Adrenal gland (tissue), 12 donors: Measurements from ENCODE around the gene ADAMTSL1. TPM values are rescaled to one million over a fixed set of nuclear protein-coding genes. Genes with fewer than 3 reads are reported as not detected.
A peak's percentile ranks its signal among the peaks of the same experiment; 100 is the strongest.

Experiments used
- DNase-seq, 7 donors: peaks; one replicate each; pipeline ENCODE4 v3.0.0-alpha.2; 2019 to 2020
- H3K27ac ChIP-seq, 5 donors: fragments of 200-600 bp; sonication (generic) in 4 of 5; 1 replicate in 3 of 5; 2 replicates in 2 of 5; pipeline versions ENCODE4 v1.5.1 to v1.8.0; 2016 to 2020; ENCODE audit warnings: mild to moderate bottlenecking in 1 of 5
- H3K27me3 ChIP-seq: fragments of 200-600 bp; 2 replicates; pipeline ENCODE4 v1.8.0; 2021
- H3K36me3 ChIP-seq, 2 donors: fragments of 200-600 bp; replicated peaks in 1 of 2; 1 replicate in 1 of 2; 2 replicates in 1 of 2; pipeline versions ENCODE4 v1.5.1 to v1.8.0; 2018 to 2022
- H3K4me1 ChIP-seq, 2 donors: fragments of 200-600 bp; replicated peaks in 1 of 2; 1 replicate in 1 of 2; 2 replicates in 1 of 2; pipeline versions ENCODE4 v1.5.1 to v1.8.0; 2018 to 2021
- H3K4me3 ChIP-seq, 4 donors: fragments of 200-600 bp; sonication (generic) in 3 of 4; one replicate each; pipeline ENCODE4 v1.5.1; 2016 to 2018
- H3K9me3 ChIP-seq, 3 donors: fragments of 200-600 bp; sonication (generic) in 1 of 3; replicated peaks in 1 of 3; 1 replicate in 2 of 3; 2 replicates in 1 of 3; pipeline versions ENCODE4 v1.5.1 to v1.8.0; 2016 to 2021
- CTCF ChIP-seq, 6 experiments: fragments of 450-650 bp in 4 of 6; fragments of 200-600 bp in 2 of 6; sonication (generic) in 1 of 6; IDR thresholded peaks; 1 replicate in 5 of 6; 2 replicates in 1 of 6; pipeline versions ENCODE4 v1.5.1 to v1.8.0; 2016 to 2021; ENCODE audit warnings: antibody characterized with exemption in 6 of 6, mild to moderate bottlenecking in 2 of 6, moderate library complexity in 1 of 6
- POLR2A ChIP-seq, 2 donors: fragments of 450-650 bp; IDR thresholded peaks; one replicate each; pipeline ENCODE4 v1.6.1; 2017; ENCODE audit warnings: antibody characterized with exemption in 2 of 2, mild to moderate bottlenecking in 2 of 2, moderate library complexity in 1 of 2
- WGBS, 4 donors: extraction: QIAGEN DNeasy Blood & Tissue Kit in 2 of 4; methylation state at CpG; one replicate each; pipeline versions ENCODE4 v1.1.5 to v1.1.7; 2013 to 2017; 5-methylcytosine and 5-hydroxymethylcytosine counted together
- intact Hi-C, 2 donors: fragments of 100-400 bp; cut with DNase I; formaldehyde crosslinking; loops; one replicate each; pipeline versions ENCODE4 v1.14.1 to v1.15.0; 2022 to 2023
- polyA plus RNA-seq, 3 donors: library from polyadenylated mRNA; stranded (reverse); fragments of 200-250 nt in 2 of 3; fragments of 350-450 nt in 1 of 3; fragmentation: Illumina TruSeq in 1 of 3; extraction: RNeasy Lipid Tissue Mini Kit (QIAGEN cat#74804) in 1 of 3; gene quantifications; one replicate each; pipeline ENCODE4 v1.2.3, GENCODE V29; 2013 to 2014
- total RNA-seq, 9 donors: library from RNA; depleted of rRNA in 4 of 9; stranded (reverse); fragments of >200 nt in 4 of 9; fragments of 120-200 nt in 1 of 9; fragmentation: NEBNext Ultra II Directional in 1 of 9; extraction: Animal tissue kit (Norgen Biotek cat#: 25700) in 1 of 9; gene quantifications; one replicate each; pipeline versions ENCODE4 v1.1.0 to v1.2.4, GENCODE V29; 2013 to 2023
- donor health status: healthy with polysubstance abuse.
- donor health status: Bipolar disorder and iron deficiency.
- donor health status: DM: yes; HTN: yes; CAD: no.
- donor health status: DM: no; HTN: no; CAD: no.
- donor health status: DM: no; HTN: no; CAD: no.
- donor health status: DM: yes; HTN: yes; CAD: no.

The ADAMTSL1 gene
- total and polyA plus RNA-seq, 12 donors: 4.9 to 38.1 (median 20.6) TPM

- Histone ChIP-seq H3K36me3 (no peaks in the 10 kb centered on the region), H3K27ac (no peak overlapping the region), H3K4me3 (no peak overlapping the region), H3K9me3 (no peaks in the 10 kb centered on the region), H3K4me1 (peaks cover under 1 to 7% of the 10 kb centered on the region in 2 donors), H3K27me3 (no peaks in the 10 kb centered on the region)
- 49 to 56% (median 51%) methylated on average over 2 of the region's 2 CpGs for WGBS, 4 donors
- intact Hi-C loops: no loop called here
- DNase-seq: no peak
- no peak for TF ChIP-seq CTCF (IDR thresholded peaks at IDR 0.05)
- no peak for TF ChIP-seq POLR2A (IDR thresholded peaks at IDR 0.05)
These were observed 304.9 kb downstream of the ADAMTSL1 start for GRCh38 chr9:18778846-18779245.

GRCh38 chr9:18783909-18784308 is 310.0 kb downstream of the ADAMTSL1 start:
- intact Hi-C loops: no loop called here
- Histone ChIP-seq H3K4me1 (peaks cover 4 to 10% of the 10 kb centered on the region in 2 donors), H3K27ac (no peak overlapping the region), H3K9me3 (no peaks in the 10 kb centered on the region), H3K4me3 (no peak overlapping the region), H3K27me3 (no peaks in the 10 kb centered on the region), H3K36me3 (no peaks in the 10 kb centered on the region)
- DNase-seq: peak in 4 of 7 donors; percentile 20 to 59 (median 30)
- whole genome bisulfite sequencing, 4 donors: 28 to 36% (median 31%) methylated on average over 3 of the region's 3 CpGs
- no peak for TF ChIP-seq POLR2A (IDR thresholded peaks at IDR 0.05)
- no peak for TF ChIP-seq CTCF (IDR thresholded peaks at IDR 0.05)

GRCh38 chr9:18785604-18786003 is 311.7 kb downstream of the ADAMTSL1 start:
- no peak for TF ChIP-seq POLR2A (IDR thresholded peaks at IDR 0.05)
- no peak for TF ChIP-seq CTCF (IDR thresholded peaks at IDR 0.05)
- Histone ChIP-seq H3K9me3 (no peaks in the 10 kb centered on the region), H3K4me1 (peaks cover 4 to 11% of the 10 kb centered on the region in 2 donors), H3K27me3 (no peaks in the 10 kb centered on the region), H3K27ac (peak overlapping the region in 2 of 5 donors; percentile 54 to 84), H3K36me3 (no peaks in the 10 kb centered on the region), H3K4me3 (no peak overlapping the region)
- intact Hi-C loops: no loop called here
- 85 to 93% (median 87%) methylated on average over 2 of the region's 2 CpGs for WGBS, 4 donors
- DNase-seq: no peak

- no peaks in the 10 kb centered on the region for H3K36me3 ChIP-seq
- no peak overlapping the region for H3K4me3 ChIP-seq
- H3K4me1 ChIP-seq: peaks cover 4 to 11% of the 10 kb centered on the region in 2 donors
- no peak for TF ChIP-seq POLR2A (IDR thresholded peaks at IDR 0.05)
- TF ChIP-seq CTCF (IDR thresholded peaks at IDR 0.05): no peak
- intact Hi-C loops: no loop called here
- WGBS, 4 donors: 50 to 59% (median 50%) methylated on average over 3 of the region's 3 CpGs
- no peaks in the 10 kb centered on the region for H3K9me3 ChIP-seq
- H3K27me3 ChIP-seq: no peaks in the 10 kb centered on the region
- peak overlapping the region in 4 of 5 donors; percentile 6 to 84 (median 40) for H3K27ac ChIP-seq
- no peak for DNase-seq
These were observed 312.2 kb downstream of the ADAMTSL1 start for GRCh38 chr9:18786196-18786595.
